Subcutaneous adipose tissue (tissue), 4 donors: Measurements from ENCODE around the gene SAMD14. TPM values are rescaled to one million over a fixed set of nuclear protein-coding genes. Genes with fewer than 3 reads are reported as not detected.

ENCODE experiments used
- CTCF ChIP-seq: fragments of 450-650 bp; IDR thresholded peaks from one replicate; pipeline ENCODE4 v1.5.1; 2016; ENCODE audit warnings: low read depth, mild to moderate bottlenecking, control low read depth, antibody characterized with exemption, moderate library complexity
- total RNA-seq, 4 donors: library from RNA; depleted of rRNA; stranded (reverse); fragments of >200 nt; gene quantifications; one replicate each; pipeline ENCODE4 v1.1.0, GENCODE V29; 2016

Gene SAMD14
- total RNA-seq, 4 donors from 2014 or later: 0.33 to 0.38 (median 0.34) TPM; not detected in 1

- no peak for TF ChIP-seq CTCF
These were observed 21.4 kb downstream of the SAMD14 start for GRCh38 chr17:50108556-50108955.

- no peak for TF ChIP-seq CTCF
These were observed 22.1 kb downstream of the SAMD14 start for GRCh38 chr17:50107790-50108414.

- no peak for TF ChIP-seq CTCF
These were observed 23.4 kb downstream of the SAMD14 start for GRCh38 chr17:50106393-50107131.

GRCh38 chr17:50105811-50106210, 24.1 kb downstream of the SAMD14 start:
- no peak for TF ChIP-seq CTCF

- TF ChIP-seq CTCF: no peak
These were observed 26.0 kb downstream of the SAMD14 start for GRCh38 chr17:50103941-50104340.

- TF ChIP-seq CTCF: no peak
These were observed 26.7 kb downstream of the SAMD14 start for GRCh38 chr17:50103252-50103651.

GRCh38 chr17:50102164-50102991, 27.6 kb downstream of the SAMD14 start:
- no peak for TF ChIP-seq CTCF
